Activated naive CD4-positive, alpha-beta T cell treated with anti-CD3 and anti-CD28 coated beads, Interleukin-2, amount 50 U/mL, for 72 hours (primary cell): ENCODE results near the gene PECR. TPM values are rescaled to one million over a fixed set of nuclear protein-coding genes. Genes with fewer than 3 reads are reported as not detected.
"Not testable (repeated sequence)": the region's sequence is repeated elsewhere in the genome, so short reads cannot be mapped to it uniquely, and the experiment has no call there.

Source experiments
- ATAC-seq, 2 donors: fragments of 150-1000 bp; cut with Tn5 transposase; 2 replicates each; pipeline ENCODE4 v1.10.0; 2021; ENCODE audit warnings: mild to moderate bottlenecking in 2 of 2, moderate library complexity in 2 of 2
- DNase-seq, 2 donors: peaks; one replicate each; pipeline ENCODE4 v3.0.0; 2021 to 2022; ENCODE audit warnings: low spot score in 2 of 2
- H3K27ac Mint-ChIP-seq, 2 donors: one replicate each; pipeline ENCODE4 v1.8.0; 2022; ENCODE audit warnings: mild to moderate bottlenecking in 2 of 2, mixed read lengths in 2 of 2
- H3K36me3 Mint-ChIP-seq, 2 donors: one replicate each; pipeline ENCODE4 v1.8.0; 2022; ENCODE audit warnings: mixed read lengths in 2 of 2
- H3K9me3 Mint-ChIP-seq, 2 donors: one replicate each; pipeline ENCODE4 v1.8.0; 2022; ENCODE audit warnings: mixed read lengths in 2 of 2
- total RNA-seq, 2 donors: library from RNA; stranded (reverse); gene quantifications; one replicate each; pipeline ENCODE4 v1.2.3, GENCODE V29; 2022

Gene PECR
- total RNA-seq, 2 donors from 2014 or later: 25.4 to 34.0 TPM

- DNase-seq (peak in 1 of 2 donors; percentile 16), ATAC-seq (peak; percentile 25 to 27)
- Mint-ChIP-seq H3K36me3 (peaks cover 5 to 6% of the 10 kb centered on the region in 2 donors), H3K27ac (peak overlapping the region; percentile 53 to 85), H3K9me3 (no peaks in the 10 kb centered on the region)
These were observed 605 bp upstream of the PECR start for GRCh38 chr2:216082117-216082711.

- peak overlapping the region; percentile 85 for H3K27ac Mint-ChIP-seq
- no peak for ATAC-seq
- H3K9me3 Mint-ChIP-seq: no peaks in the 10 kb centered on the region
- DNase-seq: no peak
- H3K36me3 Mint-ChIP-seq: peaks cover 5 to 6% of the 10 kb centered on the region in 2 donors
These were observed 597 bp downstream of the PECR start for GRCh38 chr2:216081012-216081411.

- H3K36me3 Mint-ChIP-seq, ATAC-seq, H3K27ac Mint-ChIP-seq: not testable (repeated sequence)
These were observed 1.6 kb downstream of the PECR start for GRCh38 chr2:216080048-216080447.

GRCh38 chr2:216078776-216079175, 2.8 kb downstream of the PECR start:
- Mint-ChIP-seq H3K9me3 (no peaks in the 10 kb centered on the region), H3K36me3 (peaks cover 5 to 14% of the 10 kb centered on the region in 2 donors), H3K27ac (no peak overlapping the region)
- ATAC-seq (no peak), DNase-seq (no peak)

More at GRCh38 chr2:216080048-216080447, 1.6 kb downstream of the PECR start:
- not testable (repeated sequence) for DNase-seq, H3K9me3 Mint-ChIP-seq

GRCh38 chr2:216075510-216076485, 5.8 kb downstream of the PECR start:
- Mint-ChIP-seq H3K9me3 (no peaks in the 10 kb centered on the region), H3K36me3 (peaks cover 0 to 8% of the 10 kb centered on the region in 2 donors), H3K27ac (no peak overlapping the region)
- ATAC-seq (no peak), DNase-seq (no peak)

- Mint-ChIP-seq H3K27ac (peak overlapping the region in 1 of 2 donors; percentile 50), H3K36me3 (peaks cover 0 to 8% of the 10 kb centered on the region in 2 donors), H3K9me3 (no peaks in the 10 kb centered on the region)
- ATAC-seq: no peak
- DNase-seq: no peak
These were observed 6.8 kb downstream of the PECR start for GRCh38 chr2:216074794-216075193.

GRCh38 chr2:216074380-216074779, 7.2 kb downstream of the PECR start:
- DNase-seq: no peak
- peaks cover 0 to 8% of the 10 kb centered on the region in 2 donors for H3K36me3 Mint-ChIP-seq
- ATAC-seq: no peak
- H3K9me3 Mint-ChIP-seq: no peaks in the 10 kb centered on the region
- H3K27ac Mint-ChIP-seq: peak overlapping the region in 1 of 2 donors; percentile 50

- no peak for DNase-seq
- Mint-ChIP-seq H3K36me3 (peaks cover 0 to 8% of the 10 kb centered on the region in 2 donors), H3K27ac (peak overlapping the region in 1 of 2 donors; percentile 50), H3K9me3 (no peaks in the 10 kb centered on the region)
- peak; percentile 36 to 63 for ATAC-seq
These were observed 7.8 kb downstream of the PECR start for GRCh38 chr2:216073773-216074172.

GRCh38 chr2:216072473-216072872, 9.1 kb downstream of the PECR start:
- Mint-ChIP-seq H3K27ac (no peak overlapping the region), H3K9me3 (no peaks in the 10 kb centered on the region), H3K36me3 (peaks cover 0 to 8% of the 10 kb centered on the region in 2 donors)
- ATAC-seq: no peak
- no peak for DNase-seq

- Mint-ChIP-seq H3K36me3 (peaks cover 0 to 8% of the 10 kb centered on the region in 2 donors), H3K9me3 (no peaks in the 10 kb centered on the region), H3K27ac (peak overlapping the region in 1 of 2 donors; percentile 62)
- DNase-seq (no peak), ATAC-seq (no peak)
These were observed 10.3 kb downstream of the PECR start for GRCh38 chr2:216071111-216071851.

- Mint-ChIP-seq H3K9me3 (no peaks in the 10 kb centered on the region), H3K36me3 (peaks cover 0 to 8% of the 10 kb centered on the region in 2 donors), H3K27ac (no peak overlapping the region)
- DNase-seq (no peak), ATAC-seq (no peak)
These were observed 11.4 kb downstream of the PECR start for GRCh38 chr2:216070195-216070594.

GRCh38 chr2:216069028-216069427, 12.6 kb downstream of the PECR start:
- no peak for DNase-seq
- peaks cover 0 to 1% of the 10 kb centered on the region in 2 donors for H3K36me3 Mint-ChIP-seq
- no peak overlapping the region for H3K27ac Mint-ChIP-seq
- no peaks in the 10 kb centered on the region for H3K9me3 Mint-ChIP-seq
- ATAC-seq: no peak

- Mint-ChIP-seq H3K9me3 (no peaks in the 10 kb centered on the region), H3K27ac (no peak overlapping the region), H3K36me3 (no peaks in the 10 kb centered on the region)
- ATAC-seq (no peak), DNase-seq (no peak)
These were observed 15.4 kb downstream of the PECR start for GRCh38 chr2:216066230-216066629.

- H3K27ac Mint-ChIP-seq: no peak overlapping the region
- ATAC-seq: no peak
- DNase-seq: no peak
- H3K9me3 Mint-ChIP-seq: no peaks in the 10 kb centered on the region
- peaks cover 0 to 2% of the 10 kb centered on the region in 2 donors for H3K36me3 Mint-ChIP-seq
These were observed 16.9 kb downstream of the PECR start for GRCh38 chr2:216064665-216065064.

GRCh38 chr2:216064014-216064630, 17.5 kb downstream of the PECR start:
- H3K9me3 Mint-ChIP-seq: no peaks in the 10 kb centered on the region
- no peak for DNase-seq
- H3K36me3 Mint-ChIP-seq: peaks cover 0 to 7% of the 10 kb centered on the region in 2 donors
- no peak for ATAC-seq
- H3K27ac Mint-ChIP-seq: no peak overlapping the region

GRCh38 chr2:216059233-216059834, 22.3 kb downstream of the PECR start:
- Mint-ChIP-seq H3K36me3 (peaks cover 8 to 12% of the 10 kb centered on the region in 2 donors), H3K9me3 (no peaks in the 10 kb centered on the region), H3K27ac (no peak overlapping the region)
- ATAC-seq: no peak
- no peak for DNase-seq
